Left lung (tissue), 10 donors: ENCODE data around the gene FNDC10. TPM values are rescaled to one million over a fixed set of nuclear protein-coding genes. Genes with fewer than 3 reads are reported as not detected.

Source experiments
- ATAC-seq: fragments of 200-7000 bp; cut with Tn5 transposase; one replicate; pipeline ENCODE4 v1.9.1; 2020; ENCODE audit warnings: moderate library complexity
- DNase-seq, 4 donors: peaks; one replicate each; pipeline ENCODE4 v3.0.0-alpha.2; 2013 to 2020
- H3K27ac ChIP-seq, 2 donors: fragments of 200-600 bp; sonication (generic) in 1 of 2; one replicate each; pipeline versions ENCODE4 v1.5.0 to v1.8.0; 2020 to 2021
- H3K27me3 ChIP-seq, 2 donors: fragments of 200-600 bp; sonication (generic) in 1 of 2; one replicate each; pipeline versions ENCODE4 v1.5.0 to v1.8.0; 2020 to 2021
- H3K36me3 ChIP-seq, 2 donors: fragments of 200-600 bp; sonication (generic) in 1 of 2; one replicate each; pipeline versions ENCODE4 v1.5.0 to v1.8.0; 2020 to 2021
- H3K4me1 ChIP-seq, 2 donors: fragments of 200-600 bp; one replicate each; pipeline ENCODE4 v1.8.0; 2021
- H3K4me3 ChIP-seq, 2 donors: fragments of 200-600 bp; sonication (generic) in 1 of 2; one replicate each; pipeline versions ENCODE4 v1.5.0 to v1.8.0; 2020 to 2021; ENCODE audit warnings: mild to moderate bottlenecking in 1 of 2
- H3K9me3 ChIP-seq, 2 donors: fragments of 200-600 bp; sonication (generic) in 1 of 2; one replicate each; pipeline versions ENCODE4 v1.5.0 to v1.8.0; 2020 to 2021
- CTCF ChIP-seq, 2 donors: fragments of 200-600 bp; sonication (generic) in 1 of 2; IDR thresholded peaks; one replicate each; pipeline versions ENCODE4 v1.5.0 to v1.8.0; 2021; ENCODE audit warnings: antibody characterized with exemption in 2 of 2
- intact Hi-C, 2 donors: fragments of 100-400 bp; cut with DNase I; formaldehyde crosslinking; loops; one replicate each; pipeline versions ENCODE4 v1.11.2 to v1.14.2; 2022
- polyA plus RNA-seq, 6 donors: library from polyadenylated mRNA; unstranded; fragments of 120-200 nt; gene quantifications; one replicate each; pipeline ENCODE4 v1.2.1, GENCODE V29; 2013; ENCODE audit not compliant: insufficient read length in 6 of 6
- total RNA-seq, 2 donors: library from RNA; stranded (reverse); fragmentation: NEBNext Ultra II Directional; extraction: Animal tissue kit (Norgen Biotek cat#: 25700); gene quantifications; one replicate each; pipeline ENCODE4 v1.2.1, GENCODE V29; 2021
- donor health status: DM: no; HTN: yes; CAD: no.
- donor health status: DM: no; HTN: no; CAD: no.

The FNDC10 gene
- total and polyA plus RNA-seq, 8 donors = 1.2 to 12.2 (median 2.3) TPM

- Histone ChIP-seq H3K4me1 (peaks cover 2 to 68% of the 10 kb centered on the region in 2 donors), H3K4me3 (no peak overlapping the region), H3K27me3 (no peaks in the 10 kb centered on the region), H3K36me3 (peaks cover 5 to 70% of the 10 kb centered on the region in 2 donors), H3K9me3 (no peaks in the 10 kb centered on the region), H3K27ac (no peak overlapping the region)
- intact Hi-C loops = no loop called here
- DNase-seq (no peak), ATAC-seq (no peak)
- TF ChIP-seq CTCF (IDR thresholded peaks at IDR 0.05) = no peak
These were observed 30.6 kb downstream of the FNDC10 start for GRCh38 chr1:1569341-1569740.

GRCh38 chr1:1567891-1568291, 32.0 kb downstream of the FNDC10 start:
- Histone ChIP-seq H3K4me1 (peaks cover 0 to 57% of the 10 kb centered on the region in 2 donors), H3K27me3 (no peaks in the 10 kb centered on the region), H3K4me3 (no peak overlapping the region), H3K9me3 (no peaks in the 10 kb centered on the region), H3K36me3 (peaks cover 7 to 85% of the 10 kb centered on the region in 2 donors), H3K27ac (no peak overlapping the region)
- ATAC-seq = no peak
- intact Hi-C loops = no loop called here
- no peak for DNase-seq
- TF ChIP-seq CTCF (IDR thresholded peaks at IDR 0.05) = no peak

- peaks cover 7 to 87% of the 10 kb centered on the region in 2 donors for H3K36me3 ChIP-seq
- no peak overlapping the region for H3K27ac ChIP-seq
- DNase-seq (no peak), ATAC-seq (no peak)
- H3K9me3 ChIP-seq = no peaks in the 10 kb centered on the region
- H3K4me1 ChIP-seq = peaks cover 0 to 51% of the 10 kb centered on the region in 2 donors
- no peak for TF ChIP-seq CTCF (IDR thresholded peaks at IDR 0.05)
- intact Hi-C loops = no loop called here
- H3K27me3 ChIP-seq = no peaks in the 10 kb centered on the region
- no peak overlapping the region for H3K4me3 ChIP-seq
These were observed 32.6 kb downstream of the FNDC10 start for GRCh38 chr1:1567152-1567875.

- DNase-seq (no peak), ATAC-seq (no peak)
- no peak for TF ChIP-seq CTCF (IDR thresholded peaks at IDR 0.05)
- Histone ChIP-seq H3K9me3 (no peaks in the 10 kb centered on the region), H3K4me3 (no peak overlapping the region), H3K27me3 (no peaks in the 10 kb centered on the region), H3K4me1 (peaks cover 0 to 39% of the 10 kb centered on the region in 2 donors), H3K36me3 (peaks cover 7 to 90% of the 10 kb centered on the region in 2 donors), H3K27ac (no peak overlapping the region)
- intact Hi-C loops = no loop called here
These were observed 34.6 kb downstream of the FNDC10 start for GRCh38 chr1:1565340-1565739.

- no peaks in the 10 kb centered on the region for H3K27me3 ChIP-seq
- ATAC-seq (no peak), DNase-seq (no peak)
- peaks cover 7 to 86% of the 10 kb centered on the region in 2 donors for H3K36me3 ChIP-seq
- no peak for TF ChIP-seq CTCF (IDR thresholded peaks at IDR 0.05)
- no peak overlapping the region for H3K4me3 ChIP-seq
- no peak overlapping the region for H3K27ac ChIP-seq
- peaks cover 0 to 29% of the 10 kb centered on the region in 2 donors for H3K4me1 ChIP-seq
- intact Hi-C loops = no loop called here
- no peaks in the 10 kb centered on the region for H3K9me3 ChIP-seq
These were observed 35.7 kb downstream of the FNDC10 start for GRCh38 chr1:1564268-1564667.
